T47D (cell line): Measurements from ENCODE around the gene SLC39A13.

Experiments
- DNase-seq, 2 experiments: peaks; one replicate each; pipeline versions ENCODE4 v3.0.0 to v3.0.0-alpha.2; 2011 to 2012; ENCODE audit warnings: low read depth in 1 of 2, low spot score in 1 of 2
- JUND ChIP-seq: IDR thresholded peaks from 2 replicates; pipeline ENCODE4 v1.6.1; 2012; ENCODE audit warnings: low read depth
- in situ Hi-C: cut with HindIII; loops from 2 replicates; pipeline ENCODE4 v1.10.0; 2016; ENCODE audit warnings: low sequenced_read_pairs, low pct_unique_long_range_greater_than_20kb

Gene SLC39A13

DNA sequence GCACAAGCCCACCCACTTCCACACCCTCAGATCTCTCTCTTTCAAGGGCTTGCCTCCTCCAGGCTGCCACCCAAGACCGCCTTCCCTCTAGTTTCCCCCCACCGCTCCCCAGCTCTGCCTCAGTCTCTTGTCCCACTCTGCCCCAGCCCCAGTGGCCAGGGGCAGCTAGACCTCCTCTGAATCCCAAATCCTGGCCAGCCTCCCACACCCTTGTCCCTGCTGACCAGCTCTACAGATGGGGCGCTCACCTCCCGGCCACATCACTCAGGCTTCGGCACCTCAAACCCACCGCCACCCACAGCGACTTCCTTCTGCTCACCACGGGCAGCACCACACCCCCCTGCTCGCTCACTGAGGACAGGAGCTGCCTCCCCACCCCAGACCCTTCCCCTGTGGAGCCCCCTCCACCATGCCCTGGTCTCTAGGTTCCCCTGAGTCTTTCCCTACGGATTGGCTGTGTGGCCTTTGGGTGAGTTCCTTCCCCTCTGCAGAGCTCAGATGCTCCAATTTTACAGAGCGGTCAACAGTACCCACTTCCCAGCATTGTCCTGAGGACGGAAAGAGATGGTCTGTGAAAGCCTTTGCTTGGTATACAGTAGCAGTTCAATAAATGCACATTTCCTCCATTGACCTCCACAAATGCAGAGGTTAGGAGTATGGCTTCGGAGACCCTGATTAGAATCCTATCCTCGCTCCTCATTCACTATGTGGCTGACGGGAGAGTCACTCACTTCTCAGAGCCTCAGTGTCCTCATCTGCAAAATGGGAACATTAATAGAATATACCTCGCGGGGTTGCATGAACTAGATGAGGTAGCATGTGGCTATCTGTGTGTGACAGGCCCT is 18.6 kb upstream of the SLC39A13 start:
- TF ChIP-seq JUND: no peak
- DNase-seq: no peak
- in situ Hi-C loops: no loop called here

DNA sequence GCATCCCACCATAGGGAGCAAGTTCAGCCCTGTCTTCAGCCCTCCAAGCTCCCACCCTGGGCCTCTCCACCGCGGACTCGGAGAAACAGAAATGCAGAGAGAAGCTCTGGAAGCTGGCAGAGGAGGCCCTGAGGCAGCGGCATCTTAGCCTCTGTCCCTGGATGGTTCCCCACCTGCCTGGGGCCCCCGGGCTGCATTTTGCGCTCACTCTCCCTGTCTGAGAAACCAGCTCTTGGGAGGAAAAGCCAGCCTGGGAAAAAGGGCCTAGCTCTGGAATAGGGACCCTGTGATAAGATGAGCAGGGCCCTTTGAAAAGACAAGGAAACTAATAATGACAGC is 18.0 kb upstream of the SLC39A13 start:
- no peak for DNase-seq
- in situ Hi-C loops: no loop called here

DNA sequence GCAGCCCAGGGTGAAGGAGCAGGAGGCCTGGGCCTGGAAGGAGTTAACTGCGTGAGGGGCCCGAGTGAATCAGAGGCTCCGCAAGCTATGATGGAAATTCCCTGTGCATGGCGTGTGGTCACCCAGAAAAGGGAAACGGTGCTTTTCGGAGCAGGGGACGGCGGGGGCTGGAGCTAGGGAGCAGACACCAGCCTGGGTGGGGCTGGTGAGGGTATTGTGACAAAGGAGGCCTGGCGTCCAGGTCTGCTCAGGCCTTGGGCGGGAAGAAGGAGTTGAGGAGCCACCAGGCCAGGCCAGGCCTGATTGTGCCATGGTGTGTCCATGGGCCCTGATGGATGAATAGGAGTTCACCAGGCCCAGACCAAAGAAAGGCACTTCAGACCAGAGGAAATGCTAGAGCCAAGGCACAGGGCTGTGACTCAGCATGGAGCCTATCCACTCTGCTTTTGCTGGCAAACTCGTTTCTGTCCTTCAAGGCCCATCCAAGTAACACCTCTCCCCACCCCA is 17.3 kb upstream of the SLC39A13 start:
- DNase-seq: no peak
- no peak for TF ChIP-seq JUND
- in situ Hi-C loops: no loop called here

More for the DNA sequence above, 18.0 kb upstream of the SLC39A13 start:
- no peak for TF ChIP-seq JUND

DNA sequence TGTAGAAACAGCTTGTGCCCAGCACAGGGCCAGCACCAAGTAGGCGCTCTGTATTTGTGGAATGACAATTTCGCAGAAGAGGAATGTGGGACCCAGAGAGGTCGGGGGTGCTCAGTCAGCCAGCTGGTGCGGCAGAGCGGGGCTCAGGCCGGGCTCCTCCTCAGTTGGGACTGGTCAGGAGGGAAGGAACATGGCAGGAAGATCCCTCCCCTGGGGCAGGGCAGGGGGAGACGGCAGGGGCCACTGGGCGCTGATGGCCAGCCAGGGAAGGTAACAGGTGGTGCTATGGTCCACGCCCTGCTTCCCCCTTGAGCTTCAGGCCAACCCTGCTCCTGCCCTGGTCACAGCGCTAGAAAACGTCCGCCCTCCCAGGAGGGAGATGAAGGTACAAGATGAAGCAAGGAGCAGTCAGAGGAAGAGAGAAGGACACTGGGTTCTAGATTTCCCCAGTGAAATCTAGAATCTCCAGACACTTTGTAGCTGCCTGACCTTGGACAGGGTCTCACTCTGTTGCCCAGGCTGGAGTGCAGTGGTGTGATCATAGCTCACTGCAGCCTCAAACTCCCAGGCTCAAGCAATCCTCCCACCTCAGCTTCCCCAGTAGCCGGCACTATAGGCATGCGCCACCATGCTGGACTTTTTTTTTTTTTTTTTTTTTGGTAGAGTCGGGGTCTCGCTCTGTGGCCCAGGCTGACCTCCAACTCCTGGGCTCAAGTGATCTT is 16.5 kb upstream of the SLC39A13 start:
- in situ Hi-C loops: no loop called here
- no peak for TF ChIP-seq JUND

DNA sequence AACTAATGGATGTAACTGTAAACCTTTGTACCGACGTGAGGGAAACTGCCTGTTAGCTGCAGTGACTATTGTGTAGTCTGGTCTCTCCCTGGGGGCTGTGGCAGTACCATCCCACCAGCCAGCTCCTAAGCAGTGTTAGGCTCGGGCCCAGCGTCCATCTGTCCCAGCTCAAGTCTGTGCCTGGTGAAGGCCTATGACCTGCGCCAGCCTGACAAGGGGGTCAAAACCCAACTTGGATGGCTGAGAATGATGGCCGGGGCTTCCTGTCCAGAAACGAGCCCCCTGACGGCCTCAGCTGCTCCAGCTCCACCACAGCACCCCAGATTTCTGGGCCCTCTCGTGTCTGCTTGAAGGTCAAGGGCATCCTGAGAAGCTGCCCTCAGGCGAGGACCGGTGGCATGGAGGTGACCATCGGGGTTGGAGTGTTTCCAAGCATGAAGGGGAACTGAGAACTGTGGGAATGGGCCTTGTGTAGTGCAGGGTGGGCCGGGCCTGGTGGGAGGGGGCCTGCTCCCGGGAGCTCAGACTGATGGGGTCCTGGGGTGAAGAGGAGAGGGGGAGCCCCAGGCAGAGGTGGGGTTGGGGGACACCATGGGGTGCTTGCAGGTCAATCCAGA is 15.7 kb upstream of the SLC39A13 start:
- no peak for TF ChIP-seq JUND
- in situ Hi-C loops: no loop called here
- DNase-seq: no peak

More for the DNA sequence above, 16.5 kb upstream of the SLC39A13 start:
- DNase-seq: no peak

DNA sequence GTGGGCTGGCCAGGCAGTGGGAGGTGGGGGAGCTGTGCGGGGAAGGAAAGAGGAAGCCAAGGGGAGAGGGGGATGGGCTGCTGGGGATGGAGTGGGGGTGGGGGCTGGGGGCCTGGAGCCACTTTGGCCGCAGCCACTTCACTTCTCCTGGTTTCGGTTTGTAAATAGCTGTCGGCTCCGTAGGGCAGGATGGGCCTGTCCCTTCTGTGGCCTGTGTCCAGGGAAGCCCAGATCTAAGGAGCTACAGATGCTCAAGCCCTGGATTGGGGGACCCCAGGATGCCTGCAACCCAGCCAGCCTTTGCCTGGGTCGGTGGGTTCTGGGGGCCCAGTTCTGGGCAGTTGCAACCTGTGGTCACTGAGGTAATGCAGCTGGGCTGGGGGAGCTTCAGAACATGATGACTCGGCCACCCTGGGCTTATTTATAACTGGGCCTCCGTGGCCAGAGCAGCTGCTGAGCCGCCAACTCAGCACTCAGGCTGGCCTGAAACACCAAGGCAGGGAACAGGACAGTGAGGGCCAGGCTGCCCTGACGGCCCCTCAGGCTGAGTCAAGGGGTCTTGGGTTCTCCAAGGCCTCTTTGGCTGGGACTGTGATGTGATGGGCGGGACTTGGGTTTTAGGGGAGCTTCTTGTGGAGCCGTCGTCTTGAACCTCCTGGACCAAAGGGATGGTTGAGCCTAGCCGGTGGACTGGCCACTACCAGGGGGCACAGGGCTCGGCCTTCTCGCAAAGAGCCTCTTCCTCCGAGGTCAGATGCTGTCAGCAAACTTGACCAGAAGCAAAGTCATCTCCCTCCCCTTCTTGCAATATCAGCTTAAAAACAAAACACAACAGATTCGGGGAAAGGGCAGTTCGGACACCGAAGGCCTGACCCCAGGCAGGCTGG is 15.0 kb upstream of the SLC39A13 start:
- in situ Hi-C loops: no loop called here
- no peak for TF ChIP-seq JUND
- no peak for DNase-seq

DNA sequence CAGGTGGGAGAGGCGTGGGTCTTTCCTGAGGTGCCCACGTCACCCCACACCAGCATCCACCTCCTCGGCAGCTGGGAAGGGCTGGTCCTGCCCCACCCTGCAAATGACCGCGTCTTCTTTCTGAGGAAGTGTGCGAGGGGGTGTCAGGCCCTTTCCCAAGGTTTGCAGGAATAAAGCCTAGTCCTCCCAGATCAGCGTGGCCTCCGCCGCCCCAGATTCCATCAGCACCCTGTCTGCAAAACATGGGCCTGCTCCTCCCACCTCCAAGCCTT is 14.4 kb upstream of the SLC39A13 start:
- TF ChIP-seq JUND: no peak
- no peak for DNase-seq
- in situ Hi-C loops: no loop called here

DNA sequence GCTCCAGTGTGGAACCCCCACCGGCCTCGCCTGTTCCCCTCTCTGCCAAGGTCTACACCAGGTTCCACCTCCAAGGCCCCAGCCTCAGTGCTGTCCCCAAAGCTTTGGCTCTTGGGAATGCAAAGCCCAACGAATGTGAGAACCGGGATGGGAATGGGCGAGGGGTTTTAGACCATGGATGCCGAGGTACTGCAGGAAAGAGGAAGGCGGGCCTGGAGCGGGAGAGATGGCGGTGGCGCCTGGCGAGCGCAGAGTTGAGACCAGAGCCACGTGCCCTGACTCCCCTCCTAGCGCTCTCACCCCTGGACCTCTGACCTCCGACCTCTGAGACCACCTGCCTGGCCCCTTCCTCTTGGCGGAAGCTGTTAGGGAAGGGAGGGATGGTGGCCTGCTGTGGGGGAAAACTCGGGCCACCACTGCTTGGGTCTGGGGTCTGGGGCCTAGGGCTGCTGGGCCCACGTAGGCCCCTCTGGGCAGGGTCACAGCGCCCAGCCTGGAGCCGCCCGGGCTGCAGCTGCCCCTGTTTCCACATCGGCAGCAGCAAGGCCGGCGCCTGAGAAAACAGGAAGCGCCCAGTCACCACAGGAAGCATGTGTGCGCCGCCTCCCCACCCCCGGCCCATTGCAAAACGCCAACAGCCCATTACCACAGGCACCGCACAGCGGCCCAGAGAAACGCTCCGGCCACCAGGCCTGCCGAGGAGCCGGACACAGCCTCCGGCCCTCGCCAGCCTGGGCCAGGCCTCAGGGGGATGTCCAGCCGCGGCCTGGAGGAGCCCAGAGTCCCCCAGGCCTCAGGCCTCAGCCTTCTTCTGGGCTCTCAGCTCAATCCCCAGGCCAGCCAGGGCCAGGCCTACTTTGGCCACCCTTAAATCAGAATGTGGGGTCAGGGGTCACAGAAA is 13.8 kb upstream of the SLC39A13 start:
- no peak for DNase-seq
- in situ Hi-C loops: no loop called here
- no peak for TF ChIP-seq JUND

DNA sequence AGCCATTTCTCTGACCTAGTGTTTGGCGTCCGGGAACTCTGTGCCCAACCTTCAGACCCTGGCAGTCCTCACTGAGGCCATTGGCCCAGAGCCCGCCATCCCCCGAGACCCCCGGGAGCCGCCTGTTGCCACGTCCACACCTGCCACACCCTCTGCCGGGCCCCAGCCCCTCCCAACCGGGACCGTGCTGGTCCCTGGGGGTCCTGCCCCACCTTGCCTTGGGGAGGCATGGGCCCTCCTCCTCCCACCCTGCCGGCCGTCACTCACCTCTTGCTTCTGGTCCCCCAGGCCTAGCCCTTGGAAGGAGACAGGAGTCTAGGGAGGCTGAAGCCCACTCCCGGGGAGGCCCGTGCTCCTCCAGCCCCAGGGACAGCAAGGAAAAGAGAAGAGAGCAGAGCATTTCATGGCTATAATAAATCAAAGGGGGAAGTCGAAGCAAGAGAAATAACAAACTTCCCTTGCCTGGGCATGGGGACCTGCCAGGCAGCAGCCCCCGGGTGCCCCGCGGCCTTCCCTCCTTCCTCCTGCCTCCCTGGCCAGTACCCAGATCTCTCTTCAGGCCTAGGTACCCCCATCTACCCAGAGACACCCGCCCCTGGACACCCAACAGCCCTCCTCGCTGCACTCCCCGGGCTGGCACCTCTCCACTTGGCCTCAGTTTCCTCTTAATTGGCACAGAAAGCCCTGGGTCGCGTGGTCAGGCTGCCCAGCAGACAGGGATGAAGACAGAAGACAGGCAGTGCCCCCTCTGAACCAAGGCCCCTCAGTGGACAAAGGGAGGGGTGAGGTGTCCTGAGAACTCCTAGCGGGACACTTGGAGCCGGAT is 13.0 kb upstream of the SLC39A13 start:
- DNase-seq: no peak
- in situ Hi-C loops: no loop called here
- TF ChIP-seq JUND: no peak

DNA sequence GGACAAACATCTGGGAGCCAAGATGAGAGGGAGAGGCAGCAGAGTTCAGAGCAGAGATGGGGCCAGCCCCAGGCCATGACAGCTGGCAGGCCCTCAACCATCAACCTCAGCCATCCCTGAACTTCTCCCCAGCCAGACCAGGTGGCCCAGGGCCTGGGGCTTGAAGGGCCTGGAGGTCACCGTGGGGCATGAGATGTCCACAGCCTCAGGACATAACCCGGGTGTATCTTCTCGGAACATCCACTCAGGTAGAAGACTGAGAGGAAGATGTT is 12.4 kb upstream of the SLC39A13 start:
- in situ Hi-C loops: no loop called here
- no peak for TF ChIP-seq JUND
- no peak for DNase-seq

DNA sequence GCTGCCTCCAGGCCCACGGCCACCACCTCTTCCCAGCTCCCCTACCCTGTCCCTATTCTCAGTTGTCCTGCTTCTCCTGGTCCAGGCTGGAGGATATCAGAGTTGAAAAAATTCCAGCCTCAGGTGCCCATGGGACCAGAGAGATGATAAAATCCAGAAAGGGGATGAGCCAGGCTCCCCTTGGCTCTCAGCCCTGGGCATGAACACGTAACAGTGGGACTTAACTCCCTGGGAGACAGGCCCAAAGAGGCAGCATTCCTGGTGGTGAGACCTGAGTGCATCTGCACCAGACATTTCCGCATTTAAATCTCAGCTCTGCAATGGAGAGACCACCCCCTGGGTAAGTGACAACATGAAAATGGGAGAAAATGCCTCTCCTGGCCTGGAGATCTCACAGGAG is 10.4 kb upstream of the SLC39A13 start:
- in situ Hi-C loops: no loop called here
- DNase-seq: no peak
- TF ChIP-seq JUND: no peak
